GM19463 (cell line): ENCODE results near the gene TP53I13.

Experiments used
- ATAC-seq: cut with Tn5 transposase; IDR thresholded peaks from one replicate; pipeline ENCODE4 v1.9.1; 2021; ENCODE audit warnings: mild to moderate bottlenecking, moderate library complexity; ENCODE audit not compliant: unreplicated experiment

Gene TP53I13

DNA sequence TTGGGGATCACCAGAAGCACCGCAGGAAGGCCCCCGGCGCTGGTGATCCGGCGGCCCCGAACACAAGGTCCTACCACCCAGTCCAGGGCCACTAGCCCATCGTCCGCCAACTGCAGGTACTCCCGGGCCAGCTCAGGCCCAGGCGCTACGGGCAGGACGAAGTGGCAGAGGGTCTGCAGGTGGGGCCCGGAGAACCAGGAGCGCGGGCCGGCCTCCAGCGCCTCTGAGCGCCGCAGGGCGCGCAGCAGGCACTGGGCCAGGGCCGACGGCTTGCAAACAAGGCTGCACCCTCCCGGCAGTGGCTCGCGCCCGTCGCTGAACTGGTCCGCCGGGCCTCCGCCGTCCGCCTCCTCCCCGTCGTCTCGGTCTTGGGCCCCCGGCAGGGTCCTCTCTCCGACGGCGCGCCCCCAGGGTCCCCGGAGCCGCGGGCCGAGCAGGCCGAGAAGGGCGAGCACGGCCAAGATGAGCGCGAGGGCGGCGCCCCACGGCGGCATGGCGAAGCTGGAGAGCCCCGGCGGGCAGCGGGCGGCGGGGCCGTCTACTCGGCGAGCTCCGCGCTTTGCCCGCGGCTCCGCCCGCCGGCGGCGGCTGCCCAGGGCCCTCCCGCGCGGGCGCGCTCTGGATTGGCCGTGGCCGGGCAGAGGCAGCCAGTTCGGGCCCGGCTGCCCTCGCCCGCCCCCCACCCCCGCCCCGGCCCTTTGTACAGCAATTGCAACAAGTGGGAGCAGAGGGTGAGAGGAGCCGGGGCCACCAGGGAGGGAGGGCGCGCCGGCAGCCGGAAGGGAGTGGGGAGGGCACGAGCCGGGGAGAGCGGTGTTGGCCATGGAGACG, 1.8 kb upstream of the TP53I13 start, which contains the start of gene ABHD15:
Gene ABHD15, minus strand, starts transcription at position 565 of the 831 bp plus-strand sequence. Its CDS starts 71 bp downstream, at position 494.
- peak; percentile 29 for ATAC-seq

DNA sequence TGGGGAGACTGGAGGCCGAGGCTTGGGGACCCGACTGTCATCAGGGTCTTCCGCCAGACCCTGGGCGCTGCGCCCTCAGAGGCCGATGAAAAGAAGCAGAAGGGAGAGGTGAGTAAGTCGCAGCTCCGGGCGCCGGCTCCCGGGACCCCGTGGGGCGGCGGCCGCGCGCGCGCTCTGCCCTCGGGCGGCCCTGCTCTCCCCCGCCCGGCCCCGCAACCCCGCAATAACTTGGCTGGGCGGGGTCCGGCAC, 1.3 kb upstream of the TP53I13 start:
- ATAC-seq = no peak

DNA sequence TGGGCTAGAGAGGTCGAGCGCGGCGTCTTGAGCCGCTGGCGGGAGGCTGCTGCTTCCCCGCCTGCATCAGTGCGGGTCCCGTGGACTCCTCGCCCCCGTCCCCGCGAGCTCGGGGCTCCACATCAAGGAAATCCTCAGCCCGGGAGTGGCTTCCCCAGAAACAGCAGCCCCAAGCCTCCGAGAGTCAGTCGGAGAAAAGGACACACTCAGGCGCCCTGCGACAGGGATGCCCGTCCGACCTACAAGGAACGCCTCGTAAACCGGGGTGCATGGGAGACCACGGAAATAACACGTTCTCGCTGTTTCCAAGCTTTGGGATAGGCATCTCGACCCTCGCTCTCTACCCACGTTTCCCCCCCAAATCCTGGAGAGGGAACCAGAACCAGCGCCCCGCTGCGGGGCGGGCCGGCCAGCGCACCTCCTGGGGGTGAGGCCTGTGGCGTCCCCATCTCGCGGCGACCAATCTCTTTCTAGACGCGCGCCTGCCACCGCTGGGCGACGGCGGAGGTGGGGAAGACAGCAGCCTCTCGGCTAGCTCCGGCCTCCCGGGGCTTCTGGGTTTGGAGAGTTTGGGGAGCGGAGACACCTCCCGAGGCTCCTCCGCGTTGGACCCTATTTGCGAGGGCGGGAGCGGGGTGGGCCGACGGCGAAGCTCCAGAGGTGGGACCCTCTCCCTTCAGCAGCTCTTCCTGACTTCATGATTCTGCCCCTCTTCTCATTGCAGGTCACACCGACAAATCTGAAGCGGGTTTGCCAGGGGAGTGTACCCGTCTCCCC, 759 bp upstream of the TP53I13 start:
- peak; percentile 34 for ATAC-seq

DNA sequence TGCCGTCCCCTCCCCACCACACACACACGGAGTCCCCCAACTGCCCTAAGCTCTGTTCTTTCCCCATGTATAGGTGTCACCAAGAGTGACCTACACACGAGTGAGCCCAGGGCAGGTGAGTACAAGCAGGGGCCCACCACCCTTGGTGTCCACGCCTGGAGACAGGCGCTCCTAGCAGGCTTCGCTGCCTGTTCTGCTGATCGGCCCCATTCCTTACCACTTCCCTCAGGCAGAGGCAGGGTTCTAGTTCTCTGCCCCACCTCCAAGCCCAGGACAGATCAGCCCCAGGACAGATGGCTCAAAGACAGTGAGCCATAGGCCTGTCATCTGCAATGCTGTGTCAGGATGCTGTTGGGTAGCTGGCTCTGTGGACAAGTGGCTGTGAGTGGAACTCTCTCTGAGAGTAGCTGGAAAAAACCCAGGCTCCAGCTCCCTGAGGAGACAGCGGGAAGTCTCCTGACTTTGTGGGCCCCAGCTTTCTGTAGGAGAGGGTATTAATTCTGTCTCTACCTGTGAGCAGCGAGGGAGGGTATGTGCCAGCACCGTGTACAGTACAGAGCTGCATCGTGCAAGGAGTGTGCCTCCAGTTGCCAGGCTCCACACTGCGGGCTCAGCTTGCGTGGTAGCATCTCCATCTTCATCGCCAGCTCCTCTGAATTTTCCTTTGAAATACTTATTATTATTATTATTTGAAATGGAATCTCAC, 897 bp downstream of the TP53I13 start:
- ATAC-seq = no peak

DNA sequence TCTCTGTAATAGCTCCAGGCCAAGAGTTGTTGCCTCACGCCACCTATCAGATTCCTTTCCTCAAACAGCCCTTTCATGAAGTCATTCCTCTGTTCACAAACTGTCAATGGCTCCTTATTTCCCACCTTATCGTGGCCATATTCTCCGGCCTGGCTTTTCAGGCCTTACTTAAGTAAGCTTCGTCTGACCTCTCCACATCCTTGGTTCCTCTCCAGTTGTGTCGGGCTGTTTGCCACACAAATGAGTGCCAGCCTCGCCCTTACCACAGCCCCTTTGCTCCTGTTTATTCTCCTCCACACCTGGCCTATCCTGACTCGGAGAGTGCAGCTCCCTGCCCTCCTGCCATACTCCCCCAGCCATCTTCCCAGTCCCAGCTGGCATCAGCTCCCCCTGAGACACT, 2.0 kb downstream of the TP53I13 start:
- ATAC-seq = no peak

DNA sequence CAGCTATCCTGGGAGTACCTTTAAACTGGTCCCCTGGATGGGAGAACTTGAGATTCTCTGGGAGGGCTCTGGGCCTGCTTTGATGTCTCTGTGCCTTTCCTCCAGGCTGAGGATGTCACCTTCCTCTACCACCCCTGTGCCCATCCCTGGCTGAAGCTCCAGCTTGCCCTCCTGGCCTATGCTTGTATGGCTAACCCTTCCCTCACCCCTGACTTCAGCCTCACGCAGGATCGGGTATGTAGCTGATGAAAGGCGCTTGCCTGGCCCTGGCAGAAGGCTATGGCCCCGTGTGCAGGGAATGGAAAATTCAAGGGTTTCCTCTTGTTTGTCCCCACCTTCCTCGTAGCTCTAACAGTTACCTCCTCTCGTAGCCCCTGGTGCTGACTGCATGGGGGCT, 3.0 kb downstream of the TP53I13 start:
- ATAC-seq = no peak

DNA sequence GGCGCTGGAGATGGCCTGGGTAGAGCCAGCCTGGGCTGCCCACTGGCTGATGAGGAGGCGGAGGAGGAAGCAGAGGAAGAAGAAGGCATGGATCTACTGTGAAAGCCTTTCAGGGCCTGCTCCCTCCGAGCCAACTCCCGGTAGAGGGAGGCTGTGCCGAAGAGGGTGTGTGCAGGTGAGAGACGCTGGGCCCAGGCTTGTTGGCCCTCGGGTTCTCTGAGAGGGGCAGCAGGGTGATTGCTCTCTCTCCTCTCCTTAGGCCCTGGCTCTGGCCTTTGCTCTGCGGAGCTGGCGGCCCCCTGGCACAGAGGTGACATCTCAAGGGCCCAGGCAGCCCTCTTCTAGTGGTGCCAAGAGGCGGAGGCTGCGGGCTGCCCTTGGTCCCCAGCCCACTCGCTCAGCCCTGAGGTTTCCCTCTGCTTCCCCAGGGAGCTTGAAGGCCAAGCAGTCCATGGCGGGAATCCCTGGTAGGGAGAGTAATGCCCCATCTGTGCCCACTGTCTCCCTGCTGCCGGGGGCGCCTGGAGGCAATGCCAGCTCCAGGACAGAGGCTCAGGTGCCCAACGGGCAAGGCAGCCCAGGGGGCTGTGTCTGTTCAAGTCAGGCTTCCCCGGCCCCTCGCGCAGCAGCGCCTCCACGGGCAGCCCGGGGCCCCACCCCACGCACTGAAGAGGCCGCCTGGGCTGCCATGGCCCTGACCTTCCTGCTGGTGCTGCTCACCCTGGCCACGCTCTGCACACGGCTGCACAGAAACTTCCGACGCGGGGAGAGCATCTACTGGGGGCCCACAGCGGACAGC, 3.6 kb downstream of the TP53I13 start:
- no peak for ATAC-seq

DNA sequence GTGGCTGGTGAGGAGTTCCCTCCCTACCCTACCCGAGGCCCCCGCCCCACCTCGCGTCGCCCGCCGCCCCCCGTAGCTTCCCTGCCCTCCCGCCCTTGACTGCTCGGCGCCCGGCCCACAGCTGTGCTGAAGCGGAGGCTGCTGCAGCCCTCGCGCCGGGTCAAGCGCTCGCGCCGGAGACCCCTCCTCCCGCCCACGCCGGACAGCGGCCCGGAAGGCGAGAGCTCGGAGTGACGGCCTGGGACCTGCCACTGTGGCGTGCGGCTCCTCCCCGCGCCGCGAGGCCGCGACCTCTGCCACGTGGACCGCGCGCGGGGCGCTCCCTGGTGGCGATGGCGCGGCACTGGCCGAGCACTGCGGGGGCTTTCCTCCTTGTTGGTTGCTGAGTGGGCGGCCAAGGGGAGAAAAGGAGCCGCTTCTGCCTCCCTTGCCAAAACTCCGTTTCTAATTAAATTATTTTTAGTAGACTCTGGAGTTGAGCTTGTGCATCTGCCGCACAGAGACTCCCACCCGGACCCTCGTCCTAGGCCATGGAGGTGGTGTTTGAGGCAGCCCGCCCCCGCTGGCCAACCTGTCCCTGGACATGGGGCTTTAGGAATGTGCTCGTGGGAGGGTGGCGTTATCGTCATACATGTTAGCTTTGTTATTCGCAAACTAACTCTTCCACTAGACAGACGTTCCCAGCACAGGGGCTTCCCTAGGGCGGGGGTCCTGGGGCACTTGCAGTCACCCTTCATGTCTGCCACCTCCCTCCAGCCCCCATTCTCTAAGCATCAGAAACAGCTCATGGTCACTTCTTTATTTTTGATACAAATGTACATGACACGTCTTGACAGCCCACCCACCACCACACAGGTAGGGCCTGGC, 4.4 kb downstream of the TP53I13 start:
- no peak for ATAC-seq

DNA sequence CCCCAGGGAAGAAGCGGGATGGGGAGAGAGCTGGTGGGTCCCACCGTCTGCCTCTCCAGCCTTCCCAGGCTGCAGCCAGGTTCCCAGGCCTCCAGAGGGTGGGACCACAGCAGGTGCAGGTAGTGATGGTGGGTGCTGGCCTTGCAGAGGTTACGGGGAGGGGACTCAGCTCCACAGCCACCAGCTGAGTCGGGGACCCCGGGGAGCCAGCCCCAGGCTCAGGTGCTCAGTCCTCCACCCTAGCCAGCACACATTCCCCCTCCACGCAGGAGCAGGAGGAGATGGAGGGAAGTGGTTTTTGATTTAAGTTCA, 5.0 kb downstream of the TP53I13 start:
- no peak for ATAC-seq

DNA sequence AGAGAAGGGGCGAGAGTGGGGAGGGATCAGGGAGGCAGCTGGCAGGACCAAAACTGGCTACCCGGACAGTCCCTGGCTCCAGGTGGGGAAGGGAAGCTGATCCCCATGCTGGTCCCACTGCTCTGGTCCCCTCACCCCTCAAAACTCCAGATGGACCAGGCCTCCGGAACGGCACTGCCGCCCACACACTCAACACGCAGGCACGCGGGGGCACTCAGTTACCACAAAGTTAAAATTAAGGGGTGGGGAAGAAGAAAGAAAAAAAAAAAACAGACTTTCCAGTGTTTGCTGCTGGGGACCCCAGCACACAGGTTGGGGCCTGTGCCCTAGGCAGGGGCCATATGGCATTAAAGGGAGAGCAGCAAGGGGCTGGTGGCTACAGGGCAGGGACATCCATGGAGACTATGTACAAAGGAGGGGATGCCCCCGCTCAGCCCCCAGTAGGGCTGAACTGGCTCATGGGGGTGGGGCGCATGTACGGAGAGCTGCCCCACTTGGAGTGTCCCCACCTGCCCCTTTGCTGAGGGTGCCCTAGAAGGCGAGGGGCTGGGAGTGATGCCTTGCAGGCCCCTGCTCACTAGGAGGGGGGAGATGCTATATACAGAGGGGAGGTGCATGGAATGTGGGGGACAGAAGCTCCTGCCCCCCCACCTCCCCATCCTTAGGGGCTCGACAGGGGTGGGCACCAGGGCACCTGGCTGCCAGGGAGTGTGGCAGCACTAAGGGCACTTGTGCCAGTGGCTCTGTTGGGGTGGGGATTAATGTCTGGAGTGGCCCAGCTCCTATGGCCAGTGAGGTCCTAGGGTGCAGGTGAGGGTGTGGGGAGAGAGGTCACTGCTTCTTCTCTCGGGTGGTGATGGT, 5.6 kb downstream of the TP53I13 start:
- ATAC-seq = no peak

DNA sequence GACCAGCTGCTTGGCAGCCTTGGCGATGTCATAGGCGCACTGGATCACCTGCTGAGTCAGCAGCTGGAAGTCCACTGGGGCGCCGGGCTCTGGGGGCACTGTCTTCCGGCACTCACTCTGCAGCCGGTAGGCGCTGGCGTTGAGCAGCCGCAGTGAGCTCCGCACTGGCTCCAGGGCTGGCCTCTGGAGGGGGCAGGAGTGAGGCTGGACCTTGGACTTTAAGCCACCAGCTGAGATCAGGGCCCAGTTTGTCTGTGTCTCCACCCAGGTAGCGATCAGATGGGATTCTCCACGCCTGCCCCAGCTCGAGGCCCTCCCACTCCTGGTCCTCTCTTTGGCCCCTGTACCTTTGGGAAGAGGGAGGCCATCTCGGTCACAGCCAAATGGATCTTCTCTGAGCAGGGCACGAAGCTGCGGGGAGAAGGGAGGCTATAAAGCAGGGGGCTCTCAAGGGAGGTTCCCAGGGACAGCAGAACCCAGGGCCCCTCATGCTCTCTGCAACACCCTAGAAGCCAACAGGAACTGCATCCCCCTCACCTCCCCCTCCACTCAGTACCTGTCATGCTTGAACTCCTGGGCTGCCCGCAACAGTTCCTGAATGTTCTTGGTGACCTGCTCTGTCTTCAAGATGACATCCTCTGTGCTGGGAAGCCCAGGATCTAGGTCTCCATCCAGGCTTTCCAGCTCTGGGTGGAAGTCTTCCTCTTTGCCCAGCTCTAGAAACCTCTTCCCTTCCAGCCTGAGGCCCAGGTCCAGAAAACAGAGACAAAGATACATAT, 6.4 kb downstream of the TP53I13 start:
- no peak for ATAC-seq

DNA sequence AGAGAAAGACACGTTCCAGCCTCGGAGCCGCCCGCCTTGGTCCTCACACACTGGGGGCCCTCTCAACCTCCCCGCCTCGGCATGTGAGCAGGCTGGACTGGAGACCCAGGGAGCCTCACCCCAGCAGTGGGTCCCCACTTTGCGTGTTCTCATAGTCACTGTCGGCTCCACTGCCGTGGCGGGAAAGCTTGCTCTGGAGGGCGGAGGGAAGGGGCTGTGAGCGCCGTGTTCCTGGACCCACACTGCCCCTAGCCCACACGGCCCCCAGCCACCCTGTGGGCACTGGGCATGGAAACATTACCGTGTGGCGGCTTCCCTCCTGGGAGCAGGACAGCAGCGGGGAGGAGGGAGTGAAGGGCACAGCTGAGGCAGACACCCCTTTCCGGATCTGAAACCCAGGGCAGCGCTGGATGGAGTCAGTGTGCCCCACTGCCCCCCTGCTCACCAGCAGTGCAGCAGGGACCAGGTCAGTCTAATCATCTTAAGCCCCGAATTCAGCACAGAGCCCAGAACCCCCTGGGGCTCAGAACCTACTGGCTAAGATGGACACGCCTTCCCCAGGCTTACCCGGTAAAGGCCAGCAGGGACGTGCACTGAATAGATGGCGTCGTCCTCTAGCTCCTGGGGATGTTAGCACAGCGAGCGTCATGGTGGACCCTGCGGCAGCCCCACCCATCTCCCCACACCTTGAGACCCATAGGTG, 7.2 kb downstream of the TP53I13 start:
- no peak for ATAC-seq

DNA sequence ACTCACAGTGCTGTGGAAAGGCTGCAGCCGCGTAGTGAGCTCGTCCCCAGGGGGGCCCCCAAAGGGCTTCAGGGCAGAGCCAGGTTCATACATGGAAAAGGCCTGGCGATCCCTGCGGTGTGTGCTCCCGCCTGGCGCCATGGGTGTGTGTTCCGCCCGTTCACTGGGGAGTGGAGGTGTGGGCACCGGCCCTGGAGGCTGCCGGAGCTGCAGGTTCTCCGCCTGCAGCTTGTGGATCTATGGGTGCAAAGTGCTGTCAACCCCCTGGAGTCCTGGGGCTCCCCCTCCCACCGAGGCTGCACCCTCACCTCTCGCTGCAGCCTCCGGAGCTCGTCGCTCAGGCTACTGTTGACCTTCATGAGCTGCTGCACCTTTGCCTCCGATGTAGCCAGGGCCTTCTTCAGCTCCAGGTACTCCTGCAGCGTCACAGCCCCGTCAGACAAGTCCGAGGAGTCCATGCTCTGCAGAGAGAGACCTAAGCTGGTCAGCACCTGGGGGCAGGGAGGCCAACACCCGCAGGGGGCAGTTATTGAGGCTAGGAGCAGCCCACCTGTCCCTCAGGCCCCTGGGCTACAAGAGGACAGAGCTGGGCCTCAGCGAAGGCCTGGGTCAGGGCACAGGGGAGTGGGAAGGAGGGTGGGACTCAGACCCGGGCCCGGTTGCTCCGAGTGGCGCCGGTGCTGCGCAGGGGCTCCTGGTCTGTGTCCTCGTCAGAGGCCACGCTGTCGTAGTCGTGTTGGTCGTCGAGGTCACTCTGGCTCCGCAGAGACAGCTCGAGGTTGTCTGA, 7.9 kb downstream of the TP53I13 start:
- no peak for ATAC-seq

DNA sequence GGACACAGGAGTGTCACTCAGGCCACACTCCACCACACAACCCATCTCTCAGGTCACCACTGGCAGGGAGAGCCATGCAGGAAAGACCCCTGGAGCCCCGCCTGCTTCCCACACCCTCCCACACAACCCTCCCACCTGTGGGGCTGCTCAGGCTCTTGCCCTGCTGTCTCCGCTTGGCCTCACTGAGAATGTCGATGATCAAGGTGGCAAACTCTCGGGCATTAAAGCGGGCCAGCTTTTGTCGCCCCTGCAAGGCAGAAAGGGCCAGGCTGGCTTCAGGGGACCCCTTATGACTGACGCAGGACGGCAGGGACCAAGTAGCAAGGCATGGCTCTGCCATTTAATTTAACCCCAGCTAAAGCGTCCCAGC, 8.5 kb downstream of the TP53I13 start:
- ATAC-seq = no peak

DNA sequence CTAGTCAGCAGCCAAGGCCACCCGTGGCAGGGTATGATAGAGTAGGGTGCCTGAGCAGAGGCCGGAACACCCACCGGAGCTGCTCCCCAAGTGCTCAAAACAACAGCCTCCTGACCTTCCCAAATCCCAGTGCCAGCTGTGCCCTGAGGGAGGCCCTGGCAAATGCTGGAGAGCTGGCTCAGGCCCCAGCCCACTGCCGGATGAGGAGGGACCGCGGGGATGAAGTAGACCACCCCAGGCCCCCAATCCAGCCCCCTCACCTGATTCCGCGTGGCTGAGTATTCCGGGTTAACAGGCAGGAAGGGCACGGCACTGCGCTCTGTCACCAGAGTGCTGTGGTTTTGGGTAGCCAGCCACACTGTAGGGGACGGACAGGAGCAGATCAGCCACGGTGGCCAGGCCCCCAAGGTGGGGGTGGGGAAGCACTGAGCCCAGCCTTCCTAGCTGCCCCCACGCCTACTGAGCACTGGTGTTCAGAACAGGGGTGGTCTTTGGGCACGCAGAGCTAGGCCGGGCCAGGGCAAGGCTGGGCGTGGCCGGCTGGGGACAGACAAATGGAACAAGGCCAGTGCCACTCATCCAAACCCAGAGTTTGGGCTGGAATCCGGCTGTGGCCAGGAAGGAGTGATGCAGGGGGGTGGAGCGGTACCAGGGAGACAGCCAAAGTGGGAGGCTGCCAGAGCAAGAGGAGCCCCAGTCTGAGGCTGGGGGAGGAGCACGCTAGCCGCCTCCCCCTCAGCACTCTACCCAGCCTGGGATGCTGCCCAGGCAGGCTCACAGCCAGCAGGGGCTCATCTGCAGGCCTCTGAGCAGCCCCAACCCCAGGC, 9.1 kb downstream of the TP53I13 start:
- ATAC-seq = no peak
